ENCODE results near the gene ACAD8.
"Not testable (repeated sequence)": the region's sequence is repeated elsewhere in the genome, so short reads cannot be mapped to it uniquely, and the experiment has no call there.

ACAD8 gene

DNA sequence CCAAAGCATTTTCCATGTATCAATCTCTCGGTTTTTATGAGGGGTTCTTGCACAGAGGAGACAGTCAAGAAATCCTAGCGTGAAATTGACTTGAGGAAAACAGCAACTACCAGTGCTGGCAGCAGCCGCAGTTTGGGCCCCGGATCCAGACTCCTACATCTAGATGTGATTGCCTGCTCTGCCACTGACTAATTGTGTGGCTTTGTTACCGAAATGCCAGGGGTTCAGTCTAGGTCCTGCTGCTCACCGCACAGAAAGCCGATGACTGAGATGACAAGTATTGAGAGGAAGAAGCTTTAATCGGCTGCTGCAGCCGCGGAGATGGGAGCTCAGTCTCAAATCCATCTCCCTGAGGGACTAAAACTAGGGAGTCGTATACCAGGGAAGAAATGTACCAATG is 14.6 kb downstream of the ACAD8 start:
- no peak for DNase-seq

GRCh38 chr11:134270250-134270714 is 16.9 kb downstream of the ACAD8 start:
- DNase-seq = no peak

DNA sequence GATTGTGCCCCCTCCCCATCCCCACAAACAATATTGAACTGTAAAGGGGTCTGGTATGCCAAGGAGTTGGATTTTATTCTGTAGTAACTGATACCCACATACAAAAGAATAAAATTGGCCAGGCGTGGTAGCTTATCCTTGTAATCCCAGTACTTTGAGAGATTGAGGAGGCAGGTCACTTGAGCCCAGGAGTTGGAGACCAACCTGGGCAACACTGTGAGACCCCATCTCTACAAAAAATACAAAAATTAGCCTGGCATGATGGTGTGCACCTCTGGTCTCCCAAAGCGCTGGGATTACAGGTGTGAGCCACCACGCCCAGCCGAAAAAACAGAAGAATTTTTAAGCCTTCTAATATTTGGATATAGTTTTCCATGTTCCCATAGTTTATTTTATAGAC is 18.6 kb downstream of the ACAD8 start:
- DNase-seq = no peak

- no peak for DNase-seq
Measured at GRCh38 chr11:134272381-134273316, 19.3 kb downstream of the ACAD8 start.

DNA sequence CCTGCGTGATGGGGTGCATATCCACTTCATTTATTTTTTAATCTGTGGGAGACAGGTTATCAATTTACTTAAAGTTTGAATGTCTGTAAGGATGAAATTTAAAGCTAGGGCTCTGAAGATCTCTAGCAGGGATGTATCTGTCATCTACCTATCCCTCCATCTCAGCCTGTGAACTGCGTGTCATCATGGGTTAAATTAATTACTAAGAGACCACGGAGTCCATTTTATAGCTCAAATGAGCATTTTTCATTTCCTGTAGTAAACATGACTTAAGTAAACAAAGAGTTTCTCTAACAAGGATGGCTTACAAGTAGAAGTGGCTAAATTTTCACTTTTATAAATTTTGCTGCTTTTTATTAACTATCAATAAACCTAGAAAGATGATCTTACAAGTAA is 19.9 kb downstream of the ACAD8 start:
- no peak for DNase-seq

- no peak for DNase-seq
Measured at GRCh38 chr11:134275188-134275533, 21.8 kb downstream of the ACAD8 start.

DNA sequence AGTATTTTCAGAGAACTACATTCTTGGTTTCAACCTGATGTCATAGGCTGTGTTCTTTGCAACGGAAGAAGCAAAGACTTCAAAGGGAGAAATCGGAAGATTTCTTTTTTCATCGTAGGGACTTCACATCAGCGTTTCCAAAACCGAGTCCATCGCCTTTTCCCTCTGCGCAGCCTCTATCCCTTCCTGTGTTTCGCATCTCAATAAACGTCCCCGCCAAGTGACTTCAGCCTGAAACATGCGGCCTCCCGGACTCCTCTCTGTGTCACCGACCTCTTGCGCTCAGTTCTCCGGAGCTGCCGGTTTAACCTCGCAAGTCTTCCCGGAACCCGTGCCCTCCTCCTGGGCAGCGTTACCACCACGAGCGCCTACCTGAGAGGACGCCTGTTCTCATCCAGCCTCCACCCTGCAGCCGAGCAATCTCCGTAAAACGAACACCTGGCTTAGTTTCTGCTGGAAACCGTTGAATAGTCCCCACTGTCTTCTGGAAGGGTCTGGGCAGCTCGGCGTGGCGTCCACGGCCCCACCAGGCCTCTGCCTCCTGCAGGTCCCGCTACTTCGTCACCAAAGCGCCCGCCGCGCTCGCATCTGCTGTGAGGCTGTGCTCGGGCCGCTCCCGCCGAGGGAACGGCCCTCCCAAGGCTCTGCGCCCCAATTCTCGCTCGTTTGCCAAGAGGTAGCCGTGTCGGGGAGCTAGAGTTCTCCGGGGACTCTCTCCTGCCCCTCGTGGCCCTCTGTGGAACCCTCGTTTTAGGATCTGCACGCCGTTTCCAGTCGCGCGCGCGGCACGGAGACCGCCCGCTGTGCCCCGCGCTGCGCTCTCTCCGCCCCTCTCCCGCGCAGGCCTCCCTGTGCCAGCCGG is 22.4 kb downstream of the ACAD8 start, which contains the start of gene GLB1L3:
Gene GLB1L3 (plus strand): TSS at position 846 of the 862 bp plus-strand sequence. CDS start 362 bp downstream, outside the sequence.
- DNase-seq = peak; percentile 23

- no peak for DNase-seq
Measured at GRCh38 chr11:134276396-134277182, 23.2 kb downstream of the ACAD8 start.

- DNase-seq = no peak
Measured at GRCh38 chr11:134277183-134278001, 24.0 kb downstream of the ACAD8 start.

DNA sequence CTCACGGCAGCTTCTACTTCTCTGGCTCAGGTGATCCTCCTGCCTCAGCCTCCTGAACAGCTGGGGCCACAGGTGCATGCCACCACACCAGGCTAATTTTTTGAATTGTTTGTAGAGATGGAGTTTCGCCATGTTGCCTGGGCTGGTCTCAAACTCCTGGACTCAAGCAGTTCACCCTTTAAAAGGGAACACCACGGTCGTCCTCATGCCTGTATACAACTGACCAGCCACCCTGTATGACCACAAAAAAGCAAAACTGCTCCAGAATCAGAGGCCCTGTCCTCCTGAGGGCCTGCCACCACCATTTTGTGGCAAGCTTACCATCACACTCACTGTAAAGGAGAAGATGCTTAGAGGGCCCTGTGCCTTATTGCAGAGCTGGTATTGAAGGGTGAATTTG is 25.0 kb downstream of the ACAD8 start:
- DNase-seq = no peak

DNA sequence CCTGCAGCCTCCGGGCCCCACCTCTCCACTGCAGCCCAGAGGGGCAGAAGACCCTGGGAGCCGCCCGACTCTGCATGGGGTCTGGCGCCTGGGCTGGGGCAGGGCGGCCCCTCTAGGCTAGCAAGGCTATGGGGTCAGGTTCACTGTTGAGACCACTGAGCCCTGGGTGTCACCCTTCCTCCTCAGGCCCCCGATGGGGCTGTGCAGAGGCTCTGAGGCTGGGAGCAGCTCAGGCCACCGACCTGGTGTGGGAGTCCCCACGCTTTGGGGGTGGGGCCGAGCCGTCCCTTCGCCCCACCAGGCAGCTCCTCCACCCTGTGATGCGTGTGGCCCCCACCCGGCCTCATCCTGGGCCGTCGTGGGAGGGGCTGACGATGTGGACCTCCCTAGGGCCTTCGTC is 28.3 kb downstream of the ACAD8 start:
- not testable (repeated sequence) for DNase-seq

GRCh38 chr11:134282121-134283045 is 29.0 kb downstream of the ACAD8 start:
- DNase-seq = no peak

DNA sequence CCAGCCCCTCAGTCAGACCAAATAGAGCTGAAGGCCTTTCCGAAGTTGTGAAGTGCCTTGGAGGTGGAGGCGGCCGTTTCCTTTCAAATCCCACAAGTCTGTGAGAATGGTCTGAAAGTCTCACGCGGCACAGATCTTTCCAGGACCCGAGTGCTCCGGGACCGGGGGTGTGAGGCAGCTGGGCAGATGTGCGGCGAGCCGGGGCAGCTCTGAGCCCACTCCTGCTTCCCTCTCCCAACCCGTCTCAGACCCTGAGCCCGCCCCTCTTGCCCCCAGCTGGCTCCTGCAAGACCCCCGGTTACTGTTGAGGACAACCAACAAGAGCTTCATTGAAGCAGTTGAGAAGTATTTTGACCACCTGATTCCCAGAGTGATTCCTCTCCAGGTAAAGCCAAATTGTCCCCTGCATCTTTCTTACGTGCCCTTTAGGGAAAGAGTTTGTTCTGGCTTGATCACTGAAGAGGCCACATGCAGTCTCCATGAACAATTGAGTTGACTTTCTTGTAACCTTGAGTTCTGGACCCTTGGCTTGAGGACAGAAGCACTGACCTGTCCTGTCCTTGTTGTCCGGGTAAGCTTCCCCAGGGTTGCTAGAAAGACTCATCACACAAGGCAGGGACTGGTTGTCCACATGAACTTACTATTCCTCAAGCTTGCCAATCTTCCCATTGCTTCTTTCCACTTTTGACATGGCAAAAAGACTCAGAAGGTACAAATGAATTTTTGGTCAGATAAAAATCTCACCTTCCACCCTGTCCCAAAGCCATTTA is 30.3 kb downstream of the ACAD8 start:
- DNase-seq = no peak

DNA sequence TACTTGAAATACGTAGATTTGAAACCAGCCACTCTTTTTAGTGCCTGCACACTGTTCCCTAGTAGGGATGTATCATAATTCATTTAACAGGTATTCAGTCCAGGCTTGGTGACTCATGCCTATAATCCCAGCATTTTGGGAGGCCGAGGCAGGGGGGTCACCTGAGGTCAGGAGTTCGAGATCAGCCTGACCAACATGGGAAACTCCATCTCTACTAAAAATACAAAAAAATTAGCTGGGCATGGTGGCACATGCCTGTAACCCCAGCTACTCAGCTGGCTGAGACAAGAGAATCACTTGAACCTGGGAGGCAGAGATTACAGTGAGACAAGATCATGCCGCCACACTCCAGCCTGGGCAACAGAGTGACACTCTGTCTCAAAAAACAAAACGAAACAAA is 31.0 kb downstream of the ACAD8 start:
- not testable (repeated sequence) for DNase-seq

DNA sequence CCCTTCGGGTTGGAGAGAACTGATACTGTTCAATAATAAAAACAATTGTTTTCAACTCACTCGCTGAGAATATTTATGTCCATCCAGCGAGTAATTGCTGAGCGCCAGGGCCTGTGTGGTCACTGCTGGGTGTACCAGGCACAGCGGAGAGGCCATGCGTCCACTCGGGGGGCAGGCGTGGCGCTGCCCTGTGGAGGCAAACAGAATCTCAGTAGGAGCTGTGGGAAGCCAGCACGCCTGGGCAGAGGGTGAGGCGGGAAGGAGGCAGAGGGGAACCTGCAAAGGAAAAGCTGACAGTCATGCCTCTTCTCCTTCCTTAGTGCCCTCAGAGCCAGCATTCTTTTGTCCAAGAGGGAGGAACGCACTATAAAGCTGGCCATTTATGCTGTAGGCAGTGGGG is 34.2 kb downstream of the ACAD8 start:
- DNase-seq = no peak

GRCh38 chr11:134288486-134288885 is 35.1 kb downstream of the ACAD8 start:
- no peak for DNase-seq

GRCh38 chr11:134289167-134289566 is 35.8 kb downstream of the ACAD8 start:
- no peak for DNase-seq

DNA sequence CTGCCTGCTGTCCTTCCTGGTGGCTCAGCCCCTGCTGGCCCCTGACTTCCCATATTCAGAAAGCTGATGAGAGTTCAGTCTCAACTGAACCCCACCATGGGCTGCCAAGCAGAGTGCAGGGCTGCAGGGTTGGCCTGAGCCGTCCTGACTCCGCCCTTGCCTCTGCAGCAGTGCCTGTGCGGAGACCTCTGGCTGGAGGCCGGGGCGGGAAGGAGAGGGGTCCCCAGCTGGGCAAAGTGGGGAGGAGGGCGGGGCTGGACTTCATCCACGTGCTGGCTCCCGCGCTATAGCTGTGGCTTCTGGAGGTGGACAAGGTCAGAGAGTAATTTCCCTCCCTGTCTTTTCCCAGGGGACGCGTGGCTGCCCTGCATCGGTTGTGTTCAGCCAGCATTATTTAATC is 36.4 kb downstream of the ACAD8 start:
- DNase-seq = no peak

GRCh38 chr11:134290646-134291045 is 37.3 kb downstream of the ACAD8 start:
- DNase-seq = no peak

- no peak for DNase-seq
Measured at GRCh38 chr11:134291196-134291595, 37.8 kb downstream of the ACAD8 start.
